Natural killer cell (primary cell): ENCODE results near the gene GDA. TPM values are rescaled to one million over a fixed set of nuclear protein-coding genes. Genes with fewer than 3 reads are reported as not detected.

Experiments used
- ATAC-seq, 3 donors: fragments of 150-1000 bp in 2 of 3; fragments of 200-7000 bp in 1 of 3; cut with Tn5 transposase; 1 replicate in 1 of 3; 2 replicates in 2 of 3; pipeline ENCODE4 v1.10.0; 2021; ENCODE audit warnings: mild to moderate bottlenecking in 2 of 3, moderate library complexity in 2 of 3
- DNase-seq, 2 donors: peaks; one replicate each; pipeline versions ENCODE4 v3.0.0 to v3.0.0-alpha.2; 2013 to 2021; ENCODE audit warnings: mixed read lengths in 1 of 2
- H3K27ac ChIP-seq: one replicate; pipeline ENCODE4 v1.5.1; 2013; ENCODE audit warnings: mild to moderate bottlenecking, low read length
- H3K27me3 ChIP-seq: one replicate; pipeline ENCODE4 v1.6.1; 2013; ENCODE audit warnings: low read length; ENCODE audit not compliant: control insufficient read depth, insufficient read depth
- H3K36me3 ChIP-seq: one replicate; pipeline ENCODE4 v1.6.1; 2013; ENCODE audit warnings: low read length; ENCODE audit not compliant: control insufficient read depth, insufficient read depth
- H3K4me1 ChIP-seq: one replicate; pipeline ENCODE4 v1.6.1; 2013; ENCODE audit warnings: low read length; ENCODE audit not compliant: control insufficient read depth, insufficient read depth
- H3K4me3 ChIP-seq: one replicate; pipeline ENCODE4 v1.5.1; 2013; ENCODE audit warnings: low read length
- H3K9me3 ChIP-seq: one replicate; pipeline ENCODE4 v1.6.1; 2013; ENCODE audit warnings: low read length; ENCODE audit not compliant: control insufficient read depth, insufficient read depth
- H3K27ac Mint-ChIP-seq, 2 donors: one replicate each; pipeline ENCODE4 v1.8.0; 2022; ENCODE audit warnings: mild to moderate bottlenecking in 2 of 2, mixed read lengths in 2 of 2, moderate library complexity in 1 of 2
- H3K27me3 Mint-ChIP-seq, 2 donors: one replicate each; pipeline ENCODE4 v1.8.0; 2022; ENCODE audit warnings: low read depth in 2 of 2, mixed read lengths in 2 of 2
- H3K36me3 Mint-ChIP-seq: one replicate; pipeline ENCODE4 v1.8.0; 2022; ENCODE audit warnings: mixed read lengths
- H3K4me1 Mint-ChIP-seq, 2 donors: one replicate each; pipeline ENCODE4 v1.8.0; 2022; ENCODE audit warnings: mixed read lengths in 2 of 2
- H3K4me3 Mint-ChIP-seq: one replicate; pipeline ENCODE4 v1.8.0; 2022; ENCODE audit warnings: mild to moderate bottlenecking, moderate library complexity, mixed read lengths
- H3K9me3 Mint-ChIP-seq, 2 donors: one replicate each; pipeline ENCODE4 v1.8.0; 2022; ENCODE audit warnings: mixed read lengths in 2 of 2
- CTCF ChIP-seq: fragments of 200-600 bp; IDR thresholded peaks from one replicate; pipeline ENCODE4 v1.8.0; 2022; ENCODE audit warnings: antibody characterized with exemption
- WGBS: methylation state at CpG from one replicate; pipeline ENCODE4 v1.1.7; 2013; ENCODE audit warnings: missing lambda C conversion rate; ENCODE audit not compliant: insufficient coverage; 5-methylcytosine and 5-hydroxymethylcytosine counted together
- intact Hi-C: fragments of 100-400 bp; cut with micrococcal nuclease; formaldehyde crosslinking; loops from one replicate; pipeline ENCODE4 v1.14.2; 2022
- total RNA-seq, 4 donors: library from RNA; stranded (reverse); fragments of 120-200 nt in 1 of 4; gene quantifications; one replicate each; pipeline versions ENCODE4 v1.2.3 to v1.2.4, GENCODE V29; 2013 to 2022

Gene GDA
- total RNA-seq, 3 donors from 2014 or later (not counting 1 experiment from before 2014, with no cell fraction given), result not detected

GRCh38 chr9:72256931-72257330 is 107.7 kb downstream of the GDA start:
- H3K4me1 ChIP-seq, result no peaks in the 10 kb centered on the region
- no peak overlapping the region for H3K27ac ChIP-seq
- H3K9me3 Mint-ChIP-seq, result no peaks in the 10 kb centered on the region
- no peak overlapping the region for H3K27ac Mint-ChIP-seq
- no peaks in the 10 kb centered on the region for H3K9me3 ChIP-seq
- no peak for DNase-seq
- H3K27me3 ChIP-seq, result no peaks in the 10 kb centered on the region
- ATAC-seq, result no peak
- WGBS, result 79% methylated on average over 6 of the region's 6 CpGs
- intact Hi-C loops, result no loop called here
- no peaks in the 10 kb centered on the region for H3K36me3 ChIP-seq
- H3K36me3 Mint-ChIP-seq, result no peaks in the 10 kb centered on the region
- no peak for TF ChIP-seq CTCF
- no peak overlapping the region for H3K4me3 ChIP-seq
- H3K4me3 Mint-ChIP-seq, result no peak overlapping the region
- peaks cover 23 to 37% of the 10 kb centered on the region in 2 donors for H3K27me3 Mint-ChIP-seq
- no peaks in the 10 kb centered on the region for H3K4me1 Mint-ChIP-seq

- Mint-ChIP-seq H3K27me3 (peaks cover 29 to 37% of the 10 kb centered on the region in 2 donors), H3K4me1 (no peaks in the 10 kb centered on the region), H3K27ac (no peak overlapping the region), H3K9me3 (no peaks in the 10 kb centered on the region), H3K4me3 (no peak overlapping the region), H3K36me3 (no peaks in the 10 kb centered on the region)
- Histone ChIP-seq H3K27me3 (no peaks in the 10 kb centered on the region), H3K4me1 (no peaks in the 10 kb centered on the region), H3K9me3 (no peaks in the 10 kb centered on the region), H3K27ac (no peak overlapping the region), H3K36me3 (no peaks in the 10 kb centered on the region), H3K4me3 (no peak overlapping the region)
- ATAC-seq, result no peak
- WGBS, result 78% methylated on average over 3 of the region's 3 CpGs
- no peak for TF ChIP-seq CTCF
- intact Hi-C loops, result no loop called here
- DNase-seq, result no peak
Measured at GRCh38 chr9:72257814-72258213, 108.6 kb downstream of the GDA start.

GRCh38 chr9:72262063-72262462 is 112.8 kb downstream of the GDA start:
- Histone ChIP-seq H3K27me3 (no peaks in the 10 kb centered on the region), H3K4me3 (no peak overlapping the region), H3K4me1 (no peaks in the 10 kb centered on the region), H3K9me3 (no peaks in the 10 kb centered on the region), H3K36me3 (no peaks in the 10 kb centered on the region), H3K27ac (no peak overlapping the region)
- H3K4me3 Mint-ChIP-seq, result no peak overlapping the region
- intact Hi-C loops, result no loop called here
- no peaks in the 10 kb centered on the region for H3K4me1 Mint-ChIP-seq
- H3K27ac Mint-ChIP-seq, result no peak overlapping the region
- no peaks in the 10 kb centered on the region for H3K9me3 Mint-ChIP-seq
- WGBS, result 68% methylated on average over 2 of the region's 2 CpGs
- no peak for TF ChIP-seq CTCF
- no peak for DNase-seq
- no peak for ATAC-seq
- peaks cover 14 to 21% of the 10 kb centered on the region in 2 donors for H3K27me3 Mint-ChIP-seq
- no peaks in the 10 kb centered on the region for H3K36me3 Mint-ChIP-seq

- H3K27ac Mint-ChIP-seq, result no peak overlapping the region
- no peaks in the 10 kb centered on the region for H3K4me1 ChIP-seq
- DNase-seq (no peak), ATAC-seq (no peak)
- H3K4me3 Mint-ChIP-seq, result no peak overlapping the region
- H3K4me1 Mint-ChIP-seq, result no peaks in the 10 kb centered on the region
- intact Hi-C loops, result no loop called here
- no peaks in the 10 kb centered on the region for H3K36me3 ChIP-seq
- no peaks in the 10 kb centered on the region for H3K9me3 Mint-ChIP-seq
- no CpG with 5 or more reads among the region's 1 CpG for WGBS
- TF ChIP-seq CTCF, result no peak
- no peak overlapping the region for H3K27ac ChIP-seq
- peaks cover 6 to 15% of the 10 kb centered on the region in 2 donors for H3K27me3 Mint-ChIP-seq
- H3K36me3 Mint-ChIP-seq, result no peaks in the 10 kb centered on the region
- H3K27me3 ChIP-seq, result no peaks in the 10 kb centered on the region
- no peak overlapping the region for H3K4me3 ChIP-seq
- H3K9me3 ChIP-seq, result no peaks in the 10 kb centered on the region
Measured at GRCh38 chr9:72263572-72263971, 114.3 kb downstream of the GDA start.
